ENCODE measurements around the gene MYL3.

DNA sequence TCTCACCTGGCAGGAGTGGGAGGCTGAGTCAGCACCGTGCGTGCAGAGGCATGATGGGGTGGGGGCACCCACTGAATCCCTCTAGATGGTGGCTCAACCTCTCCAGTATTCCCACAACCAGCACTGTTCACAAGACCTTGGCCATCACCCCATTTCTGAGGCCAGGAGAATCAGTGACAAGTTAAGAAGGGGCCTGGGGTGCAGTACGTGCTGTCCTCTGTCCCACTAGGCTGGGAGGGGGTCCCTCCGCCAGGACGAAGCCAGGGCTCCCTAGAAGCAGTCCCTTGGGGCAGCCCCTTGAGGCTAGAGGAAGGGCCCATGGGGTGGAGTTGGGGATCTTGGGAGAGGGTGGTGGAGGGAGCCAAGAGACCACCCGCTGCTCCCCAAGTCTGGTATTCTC lies 4.8 kb downstream of the MYL3 start:
- TF ChIP-seq, protein P1, sequence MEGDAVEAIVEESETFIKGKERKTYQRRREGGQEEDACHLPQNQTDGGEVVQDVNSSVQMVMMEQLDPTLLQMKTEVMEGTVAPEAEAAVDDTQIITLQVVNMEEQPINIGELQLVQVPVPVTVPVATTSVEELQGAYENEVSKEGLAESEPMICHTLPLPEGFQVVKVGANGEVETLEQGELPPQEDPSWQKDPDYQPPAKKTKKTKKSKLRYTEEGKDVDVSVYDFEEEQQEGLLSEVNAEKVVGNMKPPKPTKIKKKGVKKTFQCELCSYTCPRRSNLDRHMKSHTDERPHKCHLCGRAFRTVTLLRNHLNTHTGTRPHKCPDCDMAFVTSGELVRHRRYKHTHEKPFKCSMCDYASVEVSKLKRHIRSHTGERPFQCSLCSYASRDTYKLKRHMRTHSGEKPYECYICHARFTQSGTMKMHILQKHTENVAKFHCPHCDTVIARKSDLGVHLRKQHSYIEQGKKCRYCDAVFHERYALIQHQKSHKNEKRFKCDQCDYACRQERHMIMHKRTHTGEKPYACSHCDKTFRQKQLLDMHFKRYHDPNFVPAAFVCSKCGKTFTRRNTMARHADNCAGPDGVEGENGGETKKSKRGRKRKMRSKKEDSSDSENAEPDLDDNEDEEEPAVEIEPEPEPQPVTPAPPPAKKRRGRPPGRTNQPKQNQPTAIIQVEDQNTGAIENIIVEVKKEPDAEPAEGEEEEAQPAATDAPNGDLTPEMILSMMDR (IDR thresholded peaks at IDR 0.05), result no peak
- TF ChIP-seq EZH2 (IDR thresholded peaks at IDR 0.05; ENCODE audit: borderline replicate concordance, insufficient read depth, low read depth, low read length, poor library complexity, severe bottlenecking), result no peak
